Esophagus muscularis mucosa (tissue), 3 donors: ENCODE measurements around the gene FAM151B.

ENCODE experiments used
- CTCF ChIP-seq, 3 experiments: fragments of 200-600 bp in 2 of 3; fragments of 450-650 bp in 1 of 3; sonication (generic) in 2 of 3; IDR thresholded peaks; one replicate each; pipeline ENCODE4 v1.5.1; 2017 to 2019; ENCODE audit warnings: antibody characterized with exemption in 3 of 3, mild to moderate bottlenecking in 2 of 3, moderate library complexity in 1 of 3
- POLR2A ChIP-seq: fragments of 450-650 bp; IDR thresholded peaks from one replicate; pipeline ENCODE4 v1.6.1; 2017; ENCODE audit warnings: antibody characterized with exemption, moderate library complexity, mild to moderate bottlenecking, low read depth
- POLR2AphosphoS5 ChIP-seq, 2 donors: sonication (generic); formaldehyde crosslinking; IDR thresholded peaks; one replicate each; pipeline ENCODE4 v1.6.1; 2017; ENCODE audit warnings: antibody characterized with exemption in 2 of 2

- TF ChIP-seq CTCF (IDR thresholded peaks at IDR 0.05), result no peak
- no peak for TF ChIP-seq POLR2AphosphoS5 (IDR thresholded peaks at IDR 0.05)
- no peak for TF ChIP-seq POLR2A
Observed at GRCh38 chr5:80508844-80509243, 20.9 kb downstream of the FAM151B start.
